Measurements from ENCODE around the gene MAP3K9. TPM values are rescaled to one million over a fixed set of nuclear protein-coding genes. Genes with fewer than 3 reads are reported as not detected.

MAP3K9 gene
- total RNA-seq (10 to 100 TPM in 1 of 5 donors, 1 to 10 TPM in 4; 7.0 to 11.0 (median 8.5) TPM), polyA plus RNA-seq (1 to 10 TPM in 2 of 3 donors, under 1 TPM in 1; 0.46 to 1.7 (median 1.1) TPM)
- long read RNA-seq, donor 1, result 0 reads
- long read RNA-seq, donor 2, full-length matches to known transcripts, result 1 of 1 reads
- long read RNA-seq, donor 2, partial matches to known transcripts, result 0 of 1 reads
- long read RNA-seq, donor 2, other reads (novel, unspliced or antisense), result 0 of 1 reads
- long read RNA-seq, donor 3, result 0 reads
- long read RNA-seq, donor 4, result 0 reads
- long read RNA-seq, donor 5, result 0 reads
- long read RNA-seq, donor 6, result 0 reads
- long read RNA-seq, donor 7, result 0 reads
- long read RNA-seq, donor 8, result 0 reads
- long read RNA-seq, donor 9, result 0 reads
- long read RNA-seq, donor 10, full-length matches to known transcripts, result 1 of 1 reads
- long read RNA-seq, donor 10, partial matches to known transcripts, result 0 of 1 reads
- long read RNA-seq, donor 10, other reads (novel, unspliced or antisense), result 0 of 1 reads

DNA sequence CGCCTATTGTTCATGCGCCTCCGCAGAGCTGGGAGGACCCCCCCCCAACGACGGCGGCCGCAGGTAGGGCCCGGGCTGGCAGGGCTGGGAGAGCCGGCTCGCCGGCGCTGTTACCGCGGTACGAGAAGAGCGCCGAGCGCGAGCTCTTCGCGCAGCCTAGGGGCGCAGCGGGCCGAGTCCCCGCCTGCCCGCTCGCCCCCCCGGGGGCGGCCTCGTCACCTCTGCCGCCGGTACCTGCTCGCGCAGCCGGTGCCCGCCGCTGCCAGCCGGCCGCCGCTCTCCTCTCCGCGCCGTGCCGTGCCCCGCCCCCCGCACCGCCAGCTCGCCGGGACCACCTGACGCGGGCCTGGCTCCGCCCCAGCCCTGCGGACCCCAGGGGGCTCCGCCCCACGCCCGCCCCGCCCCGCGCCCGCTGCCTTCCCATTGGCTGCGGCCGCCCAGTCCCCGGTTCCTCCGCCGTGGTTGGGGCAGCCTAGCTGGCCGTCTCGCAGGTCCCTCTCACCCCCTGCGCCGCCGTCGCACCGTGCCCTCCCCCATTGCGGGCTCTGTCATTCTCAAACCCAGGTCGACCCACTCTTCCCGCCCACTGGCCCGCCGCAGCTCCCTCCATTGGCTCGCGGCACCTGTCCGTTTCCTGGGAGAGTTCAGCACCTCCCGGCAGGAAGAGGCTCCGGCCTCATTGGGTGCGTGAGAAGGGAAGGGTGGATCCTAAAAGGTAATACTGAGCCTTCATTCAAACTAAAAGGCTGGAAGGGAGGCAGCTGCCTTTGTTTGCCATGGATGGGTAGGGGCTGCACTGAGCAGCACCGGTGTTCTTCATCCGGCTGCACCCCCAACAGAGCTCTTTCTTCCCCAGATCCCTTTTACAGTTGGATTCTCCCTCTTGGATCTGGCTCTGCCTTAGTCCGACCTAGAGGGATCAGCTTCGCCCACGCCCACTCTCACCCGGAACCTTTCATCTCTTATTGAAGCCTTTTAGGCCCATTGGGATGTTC is at the start of gene MAP3K9:
Gene MAP3K9 (minus strand): TSS at position 289 of the 995 bp plus-strand sequence. CDS start 342 bp downstream, outside the sequence.
- Histone ChIP-seq H3K36me3 (no peaks in the 10 kb centered on the region), H3K4me3 (peak within 1 kb of the TSS; percentile 57 to 91 (median 70)), H3K27ac (peak within 1 kb of the TSS; percentile 82 to 94 (median 84)), H3K27me3 (peaks cover 0 to 32% (median 7%) of the 10 kb centered on the region in 3 donors), H3K9me3 (no peaks in the 10 kb centered on the region), H3K4me1 (peaks cover 0 to 31% (median 26%) of the 10 kb centered on the region in 4 donors)
- intact Hi-C loops (cut with DNase I; ENCODE audit: low total_unique reads), result no loop called here
- WGBS, 5 donors, result 1 to 2% (median 1%) methylated on average over 37 to 83 of the region's 89 CpGs
- no peak for TF ChIP-seq POLR2A (IDR thresholded peaks at IDR 0.05)
- TF ChIP-seq POLR2AphosphoS5 (IDR thresholded peaks at IDR 0.05), result peak; percentile 14 to 69 (median 18)
- TF ChIP-seq, protein P1, sequence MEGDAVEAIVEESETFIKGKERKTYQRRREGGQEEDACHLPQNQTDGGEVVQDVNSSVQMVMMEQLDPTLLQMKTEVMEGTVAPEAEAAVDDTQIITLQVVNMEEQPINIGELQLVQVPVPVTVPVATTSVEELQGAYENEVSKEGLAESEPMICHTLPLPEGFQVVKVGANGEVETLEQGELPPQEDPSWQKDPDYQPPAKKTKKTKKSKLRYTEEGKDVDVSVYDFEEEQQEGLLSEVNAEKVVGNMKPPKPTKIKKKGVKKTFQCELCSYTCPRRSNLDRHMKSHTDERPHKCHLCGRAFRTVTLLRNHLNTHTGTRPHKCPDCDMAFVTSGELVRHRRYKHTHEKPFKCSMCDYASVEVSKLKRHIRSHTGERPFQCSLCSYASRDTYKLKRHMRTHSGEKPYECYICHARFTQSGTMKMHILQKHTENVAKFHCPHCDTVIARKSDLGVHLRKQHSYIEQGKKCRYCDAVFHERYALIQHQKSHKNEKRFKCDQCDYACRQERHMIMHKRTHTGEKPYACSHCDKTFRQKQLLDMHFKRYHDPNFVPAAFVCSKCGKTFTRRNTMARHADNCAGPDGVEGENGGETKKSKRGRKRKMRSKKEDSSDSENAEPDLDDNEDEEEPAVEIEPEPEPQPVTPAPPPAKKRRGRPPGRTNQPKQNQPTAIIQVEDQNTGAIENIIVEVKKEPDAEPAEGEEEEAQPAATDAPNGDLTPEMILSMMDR (IDR thresholded peaks at IDR 0.05), result no peak
- peak; percentile 97 to 98 for DNase-seq

DNA sequence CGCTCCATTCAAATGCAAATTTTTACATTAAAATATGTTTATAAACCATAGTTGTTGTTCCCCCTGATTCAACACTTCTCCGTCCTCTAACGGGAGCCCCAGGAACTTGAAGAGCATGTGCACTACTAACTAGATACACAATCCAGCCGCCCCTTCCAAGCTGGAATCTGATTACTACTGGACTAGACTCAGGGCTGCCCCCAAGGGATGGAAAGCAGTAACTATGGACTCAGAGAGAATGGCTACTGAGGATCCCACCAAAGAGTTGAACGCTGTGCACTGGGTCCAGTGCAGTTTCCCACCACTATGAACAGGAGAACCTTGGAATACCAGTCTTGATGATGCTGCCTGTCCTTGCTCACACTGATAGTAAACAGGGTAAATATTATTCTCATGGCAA is 49.3 kb upstream of the MAP3K9 start:
- intact Hi-C loops (cut with DNase I; ENCODE audit: low total_unique reads), result no loop called here
- Histone ChIP-seq H3K27me3 (no peaks in the 10 kb centered on the region), H3K36me3 (no peaks in the 10 kb centered on the region), H3K27ac (no peak overlapping the region), H3K9me3 (no peaks in the 10 kb centered on the region), H3K4me1 (no peaks in the 10 kb centered on the region), H3K4me3 (no peak overlapping the region)
- TF ChIP-seq POLR2AphosphoS5 (IDR thresholded peaks at IDR 0.05) (no peak), EP300 (IDR thresholded peaks at IDR 0.05) (no peak)
- TF ChIP-seq, protein P1 (IDR thresholded peaks at IDR 0.05), result no peak
- DNase-seq, result no peak
- WGBS, 5 donors, result 75 to 83% (median 81%) methylated on average over 5 of the region's 5 CpGs

DNA sequence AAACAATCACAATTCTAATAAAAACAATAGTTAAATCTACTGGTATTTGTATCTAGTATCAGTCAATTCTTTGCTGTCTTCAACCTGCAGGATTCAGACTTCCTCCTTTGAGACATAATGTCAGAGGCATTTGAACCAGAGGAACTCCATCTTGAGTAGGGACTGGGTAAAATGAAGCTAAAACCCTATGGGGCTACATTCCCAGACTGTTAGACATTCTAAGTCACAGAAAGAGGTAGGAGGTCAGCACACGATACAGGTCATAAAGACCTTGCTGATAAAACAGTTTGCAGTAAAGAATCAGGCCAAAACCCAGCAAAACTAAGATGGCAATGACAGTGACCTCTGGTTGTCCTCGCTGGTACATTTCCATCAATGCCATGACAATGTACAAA is 48.2 kb upstream of the MAP3K9 start:
- no peak overlapping the region for H3K4me3 ChIP-seq
- no peaks in the 10 kb centered on the region for H3K36me3 ChIP-seq
- TF ChIP-seq, protein P1 (IDR thresholded peaks at IDR 0.05), result no peak
- TF ChIP-seq POLR2AphosphoS5 (IDR thresholded peaks at IDR 0.05) (no peak), EP300 (IDR thresholded peaks at IDR 0.05) (no peak), POLR2A (IDR thresholded peaks at IDR 0.05) (no peak)
- H3K27ac ChIP-seq, result no peak overlapping the region
- no peaks in the 10 kb centered on the region for H3K27me3 ChIP-seq
- no peaks in the 10 kb centered on the region for H3K4me1 ChIP-seq
- intact Hi-C loops (cut with DNase I; ENCODE audit: low total_unique reads), result no loop called here
- 82 to 91% (median 84%) methylated on average over 2 of the region's 2 CpGs for WGBS, 5 donors
- H3K9me3 ChIP-seq, result no peaks in the 10 kb centered on the region
- no peak for DNase-seq

DNA sequence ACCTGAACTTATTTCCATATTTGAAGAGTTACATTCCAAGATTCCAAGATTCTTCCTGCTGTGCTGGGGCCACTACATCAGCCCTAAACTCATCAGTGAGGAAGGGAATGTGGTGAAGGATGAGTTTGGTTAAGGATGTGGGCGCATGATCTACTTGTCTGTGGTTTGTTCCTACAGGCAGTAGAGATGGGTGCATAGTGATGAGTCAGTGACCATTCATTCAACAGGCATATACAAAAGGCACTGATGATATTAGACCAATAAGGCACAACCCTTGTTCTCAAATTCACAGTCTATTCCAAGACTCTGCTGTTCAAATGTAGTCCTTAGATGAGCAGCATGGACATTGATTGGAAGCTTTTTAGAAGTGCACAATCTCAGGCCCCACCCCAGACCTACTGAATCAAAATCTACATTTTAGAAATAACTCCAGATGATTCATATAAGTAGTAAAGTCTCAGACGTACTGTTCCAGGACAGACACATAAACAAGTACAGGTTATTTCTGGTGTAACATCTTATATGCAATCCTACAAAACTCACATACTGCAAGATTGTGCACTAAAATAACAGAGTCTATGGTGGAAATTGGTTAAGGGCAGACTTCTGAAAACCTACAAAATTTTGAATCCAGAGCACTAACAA is 47.7 kb upstream of the MAP3K9 start:
- Histone ChIP-seq H3K27me3 (no peaks in the 10 kb centered on the region), H3K4me1 (no peaks in the 10 kb centered on the region), H3K27ac (no peak overlapping the region), H3K36me3 (no peaks in the 10 kb centered on the region), H3K9me3 (no peaks in the 10 kb centered on the region), H3K4me3 (no peak overlapping the region)
- WGBS, 5 donors, result 66 to 72% (median 71%) methylated on average over 2 of the region's 2 CpGs
- DNase-seq, result no peak
- intact Hi-C loops (cut with DNase I; ENCODE audit: low total_unique reads), result no loop called here
- TF ChIP-seq POLR2A (IDR thresholded peaks at IDR 0.05) (no peak), POLR2AphosphoS5 (IDR thresholded peaks at IDR 0.05) (no peak)

Measured in stomach (tissue), 19 donors.